ENCODE data around the gene MCL1. TPM values are rescaled to one million over a fixed set of nuclear protein-coding genes. Genes with fewer than 3 reads are reported as not detected.

MCL1 gene
- polyA plus RNA-seq, 1 donor (not counting 4 experiments of a cell fraction or from before 2014, with no cell fraction given) = 237 TPM

DNA sequence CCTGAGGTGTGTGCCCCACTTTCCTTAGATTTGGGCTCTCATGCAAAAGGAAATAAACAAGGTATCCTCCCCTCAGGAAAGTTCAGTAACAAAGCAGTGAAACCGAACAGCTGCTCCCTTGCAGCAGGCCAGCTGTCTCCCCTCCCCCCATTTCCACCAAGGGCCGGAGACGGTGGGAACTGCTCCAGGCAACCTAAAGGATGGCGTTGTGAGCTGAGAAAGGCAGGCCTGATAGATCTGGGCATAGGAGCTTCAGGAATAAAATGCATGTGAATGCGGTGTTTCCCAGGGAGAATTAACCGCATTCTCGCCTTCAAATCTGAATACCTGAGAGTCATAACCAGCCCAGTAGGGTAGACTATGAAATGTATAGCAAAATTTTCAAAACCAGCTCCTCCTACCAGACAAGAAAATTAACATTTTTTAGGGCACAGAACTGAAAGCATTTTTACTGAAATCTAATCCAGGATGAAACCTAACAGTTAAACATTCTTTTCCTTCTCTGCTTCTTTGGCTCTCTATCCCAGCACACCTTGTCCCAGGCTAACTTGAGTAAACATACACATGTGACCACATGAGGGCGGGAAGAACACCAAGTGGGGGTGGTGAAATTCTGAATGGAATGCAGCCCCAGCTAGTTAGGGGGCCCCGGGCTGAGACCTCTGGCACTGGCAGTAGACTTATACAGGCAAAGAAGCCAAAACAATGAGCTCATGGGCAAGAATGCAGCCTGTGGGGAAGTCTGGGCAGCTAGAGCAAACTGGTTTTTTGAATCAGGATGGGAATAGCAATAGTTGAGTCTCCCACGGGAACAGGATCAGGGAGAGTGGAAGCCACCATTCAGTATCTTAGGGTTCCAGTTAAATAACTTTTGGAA lies 11.5 kb downstream of the MCL1 start:
- dilution Hi-C loops (cut with MboI; ENCODE audit: extremely low pct_ligation_motif_present, low sequenced_read_pairs) = no loop called here
- FAIRE-seq (peak; percentile 48), DNase-seq (ENCODE audit: low read depth, low spot score) (no peak)
- Histone ChIP-seq H3K27ac (ENCODE audit: control insufficient read depth, insufficient read depth, low read length) (peak overlapping the region; percentile 96), H3K4me3 (ENCODE audit: control insufficient read depth in 2 of 3, extremely low read depth in 1 of 3, insufficient read depth in 2 of 3, low read depth in 1 of 3, low read length in 3 of 3) (peak overlapping the region in 2 of 3 experiments; percentile 38 to 50), H3K36me3 (ENCODE audit: control insufficient read depth in 2 of 2, extremely low read depth in 1 of 2, insufficient read depth in 2 of 2, low read length in 2 of 2) (peaks cover 1 to 2% of the 10 kb centered on the region in 2 experiments), H3K4me1 (ENCODE audit: control insufficient read depth, extremely low read depth, insufficient read depth, low read length) (peaks cover 63% of the 10 kb centered on the region), H3K79me2 (ENCODE audit: control insufficient read depth, insufficient read depth, low read length) (peaks cover 20% of the 10 kb centered on the region), H3K9me3 (ENCODE audit: control insufficient read depth, low read depth, low read length) (no peaks in the 10 kb centered on the region), H3K27me3 (ENCODE audit: control insufficient read depth, extremely low read depth, insufficient read depth, low read length) (no peaks in the 10 kb centered on the region), H3K4me2 (ENCODE audit: control insufficient read depth, extremely low read depth, insufficient read depth, low read depth, low read length) (peak overlapping the region; percentile 85), H2AFZ (ENCODE audit: control insufficient read depth, low read length) (no peak overlapping the region), H3K9ac (ENCODE audit: control insufficient read depth, extremely low read depth, insufficient read depth, low read length) (peak overlapping the region; percentile 85), H4K20me1 (ENCODE audit: control insufficient read depth, extremely low read depth, insufficient read depth, low read length) (peaks cover 14% of the 10 kb centered on the region), H3K9me1 (ENCODE audit: control insufficient read depth, extremely low read depth, insufficient read depth, low read length) (peaks cover 5% of the 10 kb centered on the region)
- no peak for TF ChIP-seq EZH2 (IDR thresholded peaks at IDR 0.05; ENCODE audit: low read length)
- TF ChIP-seq, protein P1, sequence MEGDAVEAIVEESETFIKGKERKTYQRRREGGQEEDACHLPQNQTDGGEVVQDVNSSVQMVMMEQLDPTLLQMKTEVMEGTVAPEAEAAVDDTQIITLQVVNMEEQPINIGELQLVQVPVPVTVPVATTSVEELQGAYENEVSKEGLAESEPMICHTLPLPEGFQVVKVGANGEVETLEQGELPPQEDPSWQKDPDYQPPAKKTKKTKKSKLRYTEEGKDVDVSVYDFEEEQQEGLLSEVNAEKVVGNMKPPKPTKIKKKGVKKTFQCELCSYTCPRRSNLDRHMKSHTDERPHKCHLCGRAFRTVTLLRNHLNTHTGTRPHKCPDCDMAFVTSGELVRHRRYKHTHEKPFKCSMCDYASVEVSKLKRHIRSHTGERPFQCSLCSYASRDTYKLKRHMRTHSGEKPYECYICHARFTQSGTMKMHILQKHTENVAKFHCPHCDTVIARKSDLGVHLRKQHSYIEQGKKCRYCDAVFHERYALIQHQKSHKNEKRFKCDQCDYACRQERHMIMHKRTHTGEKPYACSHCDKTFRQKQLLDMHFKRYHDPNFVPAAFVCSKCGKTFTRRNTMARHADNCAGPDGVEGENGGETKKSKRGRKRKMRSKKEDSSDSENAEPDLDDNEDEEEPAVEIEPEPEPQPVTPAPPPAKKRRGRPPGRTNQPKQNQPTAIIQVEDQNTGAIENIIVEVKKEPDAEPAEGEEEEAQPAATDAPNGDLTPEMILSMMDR (optimal IDR thresholded peaks at IDR 0.05 in 1 of 3, IDR thresholded peaks at IDR 0.05 in 1 of 3, conservative IDR thresholded peaks at IDR 0.05 in 1 of 3; ENCODE audit: extremely low read depth in 1 of 3, insufficient read depth in 2 of 3, low read length in 3 of 3) = no peak

DNA sequence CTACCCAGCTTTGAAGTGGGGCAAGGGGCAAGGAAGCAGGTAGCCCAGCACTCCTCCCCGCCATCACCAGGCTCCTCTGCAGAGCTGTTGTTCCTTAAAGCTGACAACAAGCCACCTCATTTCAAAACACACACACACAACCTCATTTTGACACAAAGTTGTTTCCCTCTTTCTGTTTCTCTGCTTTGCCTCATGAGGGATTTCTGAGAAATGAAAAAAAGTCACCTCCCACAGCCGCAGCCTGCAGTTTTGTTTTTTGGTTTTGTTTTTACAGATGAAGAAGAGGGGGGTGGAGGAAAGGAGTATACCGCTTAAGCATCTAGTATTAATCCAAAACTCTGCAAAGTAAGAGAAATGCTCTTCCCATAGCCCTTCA lies 12.1 kb downstream of the MCL1 start:
- H3K4me2 ChIP-seq (ENCODE audit: control insufficient read depth, extremely low read depth, insufficient read depth, low read depth, low read length) = peak overlapping the region; percentile 85
- no peaks in the 10 kb centered on the region for H3K36me3 ChIP-seq (ENCODE audit: control insufficient read depth in 2 of 2, extremely low read depth in 1 of 2, insufficient read depth in 2 of 2, low read length in 2 of 2)
- no peak overlapping the region for H2AFZ ChIP-seq (ENCODE audit: control insufficient read depth, low read length)
- FAIRE-seq = no peak
- H3K4me3 ChIP-seq (ENCODE audit: control insufficient read depth in 2 of 3, extremely low read depth in 1 of 3, insufficient read depth in 2 of 3, low read depth in 1 of 3, low read length in 3 of 3) = peak overlapping the region in 2 of 3 experiments; percentile 27 to 50
- peak overlapping the region; percentile 96 for H3K27ac ChIP-seq (ENCODE audit: control insufficient read depth, insufficient read depth, low read length)
- H3K9me1 ChIP-seq (ENCODE audit: control insufficient read depth, extremely low read depth, insufficient read depth, low read length) = peaks cover 5% of the 10 kb centered on the region
- dilution Hi-C loops (cut with MboI; ENCODE audit: extremely low pct_ligation_motif_present, low sequenced_read_pairs) = no loop called here
- H3K79me2 ChIP-seq (ENCODE audit: control insufficient read depth, insufficient read depth, low read length) = peaks cover 21% of the 10 kb centered on the region
- TF ChIP-seq, protein P1 (optimal IDR thresholded peaks at IDR 0.05 in 1 of 3, IDR thresholded peaks at IDR 0.05 in 1 of 3, conservative IDR thresholded peaks at IDR 0.05 in 1 of 3; ENCODE audit: extremely low read depth in 1 of 3, insufficient read depth in 2 of 3, low read length in 3 of 3) = no peak
- TF ChIP-seq EZH2 (IDR thresholded peaks at IDR 0.05; ENCODE audit: low read length) = no peak
- H4K20me1 ChIP-seq (ENCODE audit: control insufficient read depth, extremely low read depth, insufficient read depth, low read length) = peaks cover 7% of the 10 kb centered on the region
- DNase-seq (ENCODE audit: low read depth, low spot score) = no peak
- H3K9ac ChIP-seq (ENCODE audit: control insufficient read depth, extremely low read depth, insufficient read depth, low read length) = peak overlapping the region; percentile 85
- H3K4me1 ChIP-seq (ENCODE audit: control insufficient read depth, extremely low read depth, insufficient read depth, low read length) = peaks cover 66% of the 10 kb centered on the region
- H3K27me3 ChIP-seq (ENCODE audit: control insufficient read depth, extremely low read depth, insufficient read depth, low read length) = no peaks in the 10 kb centered on the region
- no peaks in the 10 kb centered on the region for H3K9me3 ChIP-seq (ENCODE audit: control insufficient read depth, low read depth, low read length)
